GM10266 (cell line): ENCODE measurements around the gene EHD2.
"Not testable (repeated sequence)": the region's sequence is repeated elsewhere in the genome, so short reads cannot be mapped to it uniquely, and the experiment has no call there.

ENCODE experiments used
- DNase-seq: peaks from one replicate; pipeline ENCODE4 v3.0.0; 2012; ENCODE audit errors: extremely low spot score
- TF ChIP-seq, protein P1 (sequence below): IDR thresholded peaks from 2 replicates; pipeline ENCODE4 v1.5.1; 2012; ENCODE audit warnings: mild to moderate bottlenecking, low read depth; ENCODE audit not compliant: control insufficient read depth, insufficient read depth; ENCODE audit errors: missing control alignments

EHD2 gene

DNA sequence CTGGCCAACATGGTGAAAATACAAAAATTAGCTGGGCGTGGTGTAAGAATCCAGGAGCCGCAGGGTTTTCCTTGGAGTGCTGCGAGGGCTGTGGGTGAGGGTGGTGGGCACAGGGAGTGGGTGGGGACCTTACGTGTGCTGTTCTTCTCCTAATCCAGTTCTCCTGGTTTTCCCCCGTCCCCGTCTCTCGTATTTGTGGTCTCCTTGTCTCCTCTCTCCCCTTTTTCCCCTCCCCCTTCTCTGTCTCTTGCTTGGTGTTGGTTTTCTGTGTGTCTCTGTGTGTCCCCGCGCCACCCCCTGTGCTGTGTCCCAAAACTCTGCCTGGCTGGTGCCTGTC is 67.0 kb downstream of the EHD2 start:
- TF ChIP-seq, protein P1, sequence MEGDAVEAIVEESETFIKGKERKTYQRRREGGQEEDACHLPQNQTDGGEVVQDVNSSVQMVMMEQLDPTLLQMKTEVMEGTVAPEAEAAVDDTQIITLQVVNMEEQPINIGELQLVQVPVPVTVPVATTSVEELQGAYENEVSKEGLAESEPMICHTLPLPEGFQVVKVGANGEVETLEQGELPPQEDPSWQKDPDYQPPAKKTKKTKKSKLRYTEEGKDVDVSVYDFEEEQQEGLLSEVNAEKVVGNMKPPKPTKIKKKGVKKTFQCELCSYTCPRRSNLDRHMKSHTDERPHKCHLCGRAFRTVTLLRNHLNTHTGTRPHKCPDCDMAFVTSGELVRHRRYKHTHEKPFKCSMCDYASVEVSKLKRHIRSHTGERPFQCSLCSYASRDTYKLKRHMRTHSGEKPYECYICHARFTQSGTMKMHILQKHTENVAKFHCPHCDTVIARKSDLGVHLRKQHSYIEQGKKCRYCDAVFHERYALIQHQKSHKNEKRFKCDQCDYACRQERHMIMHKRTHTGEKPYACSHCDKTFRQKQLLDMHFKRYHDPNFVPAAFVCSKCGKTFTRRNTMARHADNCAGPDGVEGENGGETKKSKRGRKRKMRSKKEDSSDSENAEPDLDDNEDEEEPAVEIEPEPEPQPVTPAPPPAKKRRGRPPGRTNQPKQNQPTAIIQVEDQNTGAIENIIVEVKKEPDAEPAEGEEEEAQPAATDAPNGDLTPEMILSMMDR: no peak
- DNase-seq: no peak

DNA sequence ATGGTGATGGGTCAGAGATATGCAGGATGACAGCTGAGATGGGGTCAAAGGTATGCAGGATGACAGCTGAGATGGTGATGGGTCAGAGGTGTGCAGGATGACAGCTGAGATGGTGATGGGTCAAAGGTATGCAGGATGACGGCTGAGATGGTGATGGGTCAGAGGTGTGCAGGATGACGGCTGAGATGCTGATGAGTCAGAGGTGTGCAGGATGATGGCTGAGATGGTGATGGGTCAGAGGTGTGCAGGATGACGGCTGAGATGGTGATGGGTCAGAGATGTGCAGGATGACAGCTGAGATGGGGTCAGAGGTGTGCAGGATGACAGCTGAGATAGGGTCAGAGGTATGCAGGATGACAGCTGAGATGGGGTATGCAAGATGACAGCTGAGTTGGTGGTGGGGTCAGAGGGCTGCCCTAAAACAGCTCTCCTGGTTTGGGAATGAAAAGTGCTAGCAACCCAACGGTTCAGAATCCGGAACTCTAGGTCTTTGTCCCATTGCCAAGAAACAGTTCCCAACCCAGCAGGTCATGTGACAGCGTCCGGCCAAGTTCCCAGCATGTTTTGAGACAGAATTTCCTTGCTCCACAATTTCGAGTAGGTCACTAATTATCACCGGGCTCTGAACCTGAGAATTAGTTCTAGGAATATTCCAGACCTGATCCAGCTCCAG is 68.5 kb downstream of the EHD2 start:
- TF ChIP-seq, protein P1: no peak
- no peak for DNase-seq

DNA sequence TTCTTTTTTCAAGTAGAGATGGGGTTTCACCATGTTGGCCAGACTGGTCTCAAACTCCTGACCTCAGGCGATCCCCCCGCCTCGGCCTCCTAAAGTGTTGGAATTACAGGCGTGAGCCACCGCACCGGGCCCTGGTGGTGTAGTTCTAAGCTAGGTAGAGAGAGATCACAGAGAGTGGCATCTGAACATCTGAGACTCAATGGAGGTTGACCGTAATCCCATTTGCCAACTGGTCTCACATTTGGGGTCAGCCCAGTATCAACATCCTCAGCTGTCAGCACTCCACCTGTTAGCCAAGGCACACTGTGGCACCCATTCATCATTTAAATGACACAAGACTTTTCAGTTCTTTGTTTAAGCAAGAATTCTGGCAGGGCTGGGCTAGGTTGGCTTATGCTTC is 73.3 kb downstream of the EHD2 start:
- TF ChIP-seq, protein P1: no peak

DNA sequence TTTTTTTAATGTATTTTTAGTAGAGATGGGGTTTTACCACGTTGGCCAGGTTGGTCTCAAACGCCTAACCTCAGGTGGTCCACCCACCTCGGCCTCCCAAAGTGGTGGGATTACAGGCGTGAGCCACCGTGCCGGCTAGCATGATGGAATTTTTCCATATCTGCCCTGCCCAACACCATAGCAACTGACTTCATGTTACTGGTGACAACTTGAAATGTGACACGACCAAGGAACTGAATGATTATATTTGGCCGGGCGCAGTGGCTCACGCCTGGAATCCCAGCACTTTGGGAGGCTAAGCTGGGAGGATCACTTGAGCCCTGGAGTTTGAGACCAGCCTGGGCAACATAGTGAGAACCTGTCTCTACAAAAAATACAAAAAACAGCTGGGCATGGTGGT is 74.1 kb downstream of the EHD2 start:
- DNase-seq: not testable (repeated sequence)

More for the DNA sequence above, 73.3 kb downstream of the EHD2 start:
- no peak for DNase-seq

DNA sequence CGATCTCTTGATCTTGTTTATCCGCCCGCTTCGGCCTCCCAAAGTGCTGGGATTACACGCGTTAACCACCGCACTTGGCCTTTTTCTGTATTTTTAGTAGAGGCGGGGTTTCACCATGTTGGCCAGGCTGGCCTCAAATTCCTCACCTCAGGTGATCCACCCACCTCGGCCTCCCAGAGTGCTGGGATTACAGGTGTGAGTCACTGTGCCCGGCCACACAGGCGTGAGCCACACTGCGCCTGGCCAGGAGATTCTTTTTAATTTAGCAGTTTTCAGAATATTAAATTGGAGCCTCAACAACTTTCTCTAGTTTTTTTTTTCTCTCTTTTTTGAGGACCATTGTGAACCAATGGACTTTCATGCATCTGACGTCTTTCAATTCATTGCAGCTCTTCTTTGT is 76.6 kb downstream of the EHD2 start:
- not testable (repeated sequence) for DNase-seq

DNA sequence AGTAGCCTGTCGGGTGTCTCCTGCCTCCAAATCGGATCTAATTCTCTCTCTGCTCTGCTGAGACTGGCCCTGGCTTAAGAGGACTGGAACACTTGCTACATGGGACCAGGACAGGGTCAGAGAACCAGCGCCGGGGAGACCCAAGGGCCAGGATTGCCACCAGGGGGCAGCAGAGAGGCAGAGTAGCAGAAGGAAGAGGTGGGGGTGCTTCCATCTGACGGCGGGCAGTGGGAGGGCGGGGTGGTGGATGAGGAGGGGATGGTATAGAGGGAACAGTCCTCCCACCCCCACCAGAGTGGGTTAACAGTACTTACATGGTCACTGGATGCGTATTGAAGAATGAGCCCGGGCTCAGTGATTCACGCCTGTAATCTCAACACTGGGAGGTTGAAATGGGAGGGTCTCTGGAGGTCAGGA is 77.2 kb downstream of the EHD2 start:
- peak; percentile 77 for DNase-seq
- TF ChIP-seq, protein P1: peak; percentile 90

DNA sequence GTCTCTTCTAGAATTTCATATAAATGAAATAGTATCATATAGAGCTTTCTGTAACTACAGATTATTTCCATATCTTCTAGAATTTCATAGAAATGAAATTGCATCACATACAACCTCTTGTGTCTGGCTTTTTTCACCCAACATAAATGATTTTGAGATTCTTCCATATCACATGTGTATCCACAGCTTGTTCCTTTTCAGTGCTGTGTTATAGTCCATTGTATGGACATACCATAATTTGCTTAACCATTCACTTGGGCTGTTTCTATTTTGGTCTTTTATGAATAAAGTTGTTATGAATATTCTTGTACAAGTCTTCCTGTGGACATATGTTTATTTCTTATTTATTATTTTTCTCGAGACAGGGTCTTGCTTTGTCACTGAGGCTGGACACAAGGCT is 79.4 kb downstream of the EHD2 start:
- TF ChIP-seq, protein P1: no peak
- DNase-seq: no peak
